ENCODE measurements around the gene SDCCAG8. TPM values are rescaled to one million over a fixed set of nuclear protein-coding genes. Genes with fewer than 3 reads are reported as not detected.

Gene SDCCAG8
- total and polyA plus RNA-seq, 2 of the 8 experiments (the other 6 are each of a cell fraction or from before 2014, with no cell fraction given), result 15.6 to 21.0 TPM

GRCh38 chr1:243236604-243237252, 19.1 kb upstream of the SDCCAG8 start:
- WGBS, 2 experiments (ENCODE audit: extremely low coverage in 1 of 2, insufficient coverage in 1 of 2, insufficient read length in 1 of 2, insufficient replicate concordance in 2 of 2, low coverage in 1 of 2, low lambda C conversion rate in 2 of 2, missing lambda C conversion rate in 1 of 2), result 78% methylated on average over 4 of the region's 4 CpGs; no CpG with 5 or more reads in 1 of the 2 experiments
- Histone ChIP-seq H2BK15ac (ENCODE audit: low read length) (no peak overlapping the region), H2BK120ac (replicated peaks; ENCODE audit: low read depth, low read length) (no peak overlapping the region), H3K79me2 (ENCODE audit: control insufficient read depth in 1 of 2, insufficient read depth in 2 of 2, low read length in 2 of 2) (peaks cover 0 to 96% of the 10 kb centered on the region in 2 experiments; a peak in 3 of 4 replicates), H2BK12ac (ENCODE audit: low read depth, low read length) (no peak overlapping the region), H3K9ac (replicated peaks in 1 of 4; ENCODE audit: extremely low read depth in 1 of 4, low read depth in 3 of 4, low read length in 3 of 4) (no peak overlapping the region), H2AFZ (ENCODE audit: low read length) (no peak overlapping the region), H4K8ac (ENCODE audit: extremely low read depth, insufficient read depth, low read length) (no peak overlapping the region), H3K14ac (ENCODE audit: insufficient read length) (no peak overlapping the region), H3K4me3 (ENCODE audit: extremely low read depth in 1 of 4, insufficient read depth in 2 of 4, low read depth in 3 of 4, low read length in 4 of 4) (no peak overlapping the region), H4K5ac (ENCODE audit: insufficient read length, low read depth, low read length) (no peak overlapping the region), H2BK5ac (ENCODE audit: low read depth, low read length) (no peak overlapping the region), H2BK20ac (ENCODE audit: low read length) (no peak overlapping the region), H3K27me3 (replicated peaks in 1 of 4; ENCODE audit: control insufficient read depth in 3 of 4, extremely low read depth in 1 of 4, insufficient read depth in 3 of 4, low read length in 3 of 4) (no peaks in the 10 kb centered on the region), H3K23ac (ENCODE audit: insufficient read length) (no peak overlapping the region), H3K4me1 (replicated peaks in 1 of 4; ENCODE audit: control insufficient read depth in 3 of 4, insufficient read depth in 4 of 4, low read length in 3 of 4) (peaks cover 0 to 6% (median 0%) of the 10 kb centered on the region in 4 experiments; a peak in 2 of 7 replicates), H3K79me1 (ENCODE audit: low read depth, low read length) (peaks cover 2% of the 10 kb centered on the region; the same call in 1 of the 2 replicates), H3K18ac (ENCODE audit: extremely low read depth, low read length) (no peak overlapping the region), H4K20me1 (replicated peaks in 1 of 2; ENCODE audit: control insufficient read depth in 1 of 2, insufficient read depth in 2 of 2, low read length in 2 of 2) (peaks cover 0 to 2% of the 10 kb centered on the region in 2 experiments), H3K56ac (replicated peaks; ENCODE audit: insufficient read length, low read depth, low read length) (no peak overlapping the region), H3K23me2 (ENCODE audit: low read depth, low read length) (no peaks in the 10 kb centered on the region), H3K36me3 (ENCODE audit: control insufficient read depth in 2 of 4, insufficient read depth in 4 of 4, low read length in 3 of 4) (peaks cover 0 to 20% (median 6%) of the 10 kb centered on the region in 4 experiments; a peak in 2 of 8 replicates), H3K27ac (ENCODE audit: low read depth, low read length) (no peak overlapping the region), H4K91ac (replicated peaks; ENCODE audit: insufficient read length, low read length) (no peak overlapping the region), H3K4me2 (ENCODE audit: insufficient read depth in 1 of 2, low read depth in 2 of 2, low read length in 2 of 2) (no peak overlapping the region), H3K4ac (replicated peaks; ENCODE audit: insufficient read length, low read depth, low read length) (no peak overlapping the region), H3K9me3 (ENCODE audit: insufficient read depth in 2 of 2, low read depth in 1 of 2, low read length in 1 of 2) (peaks cover 6 to 7% of the 10 kb centered on the region in 2 experiments; a peak in 3 of 4 replicates), H2AK5ac (ENCODE audit: low read depth, low read length) (no peak overlapping the region)
- TF ChIP-seq TCF12 (IDR thresholded peaks at IDR 0.05; ENCODE audit: low read depth, low read length) (no peak), USF2 (IDR thresholded peaks at IDR 0.05; ENCODE audit: low read length) (no peak), SAP30 (IDR thresholded peaks at IDR 0.05; ENCODE audit: insufficient read depth, insufficient replicate concordance, low read length) (no peak), NRF1 (IDR thresholded peaks at IDR 0.05; ENCODE audit: low read depth, low read length) (no peak), KDM5A (IDR thresholded peaks at IDR 0.05; ENCODE audit: low read length) (no peak), POLR2A (IDR thresholded peaks at IDR 0.05; ENCODE audit: control extremely low read depth in 1 of 2, low read depth in 2 of 2, low read length in 2 of 2) (no peak), BACH1 (IDR thresholded peaks at IDR 0.05; ENCODE audit: low read length) (no peak)
- FAIRE-seq (no peak), DNase-seq (ENCODE audit: low read depth in 1 of 2, low spot score in 2 of 2) (no peak)
- ChIA-PET POLR2A (ENCODE audit: partially characterized antibody) (no interaction called here), CTCF (ENCODE audit: partially characterized antibody) (interaction anchor here (1.0 kb wide), 1 partner anchor 10 kb away, joined by 3 read pairs; no protein-coding TSS in a partner anchor)

Data from H1 (cell line).